Measurements from ENCODE around the gene TEX30.
"Not testable (repeated sequence)": the region's sequence is repeated elsewhere in the genome, so short reads cannot be mapped to it uniquely, and the experiment has no call there.

- not testable (repeated sequence) for TF ChIP-seq CTCF (conservative IDR thresholded peaks at IDR 0.05); ZFX (IDR thresholded peaks at IDR 0.05)
These were observed 7.1 kb upstream of the TEX30 start for GRCh38 chr13:102780656-102781055.

All from C4-2B (cell line).